H1 (cell line): Measurements from ENCODE around the gene TMIGD1.

Source experiments
- CEBPB ChIP-seq: IDR thresholded peaks from 2 replicates; pipeline ENCODE4 v1.6.1; 2012; ENCODE audit warnings: low read depth, low read length
- CHD2 ChIP-seq: IDR thresholded peaks from 2 replicates; pipeline ENCODE4 v1.6.1; 2012; ENCODE audit warnings: low read length, improper control_type of control experiment
- EZH2 ChIP-seq: fragments of 200-600 bp; sonication (generic); IDR thresholded peaks from 2 replicates; pipeline ENCODE4 v1.7.1; 2012; ENCODE audit warnings: low read depth, mild to moderate bottlenecking, moderate library complexity, low read length, inconsistent platforms; ENCODE audit not compliant: severe bottlenecking
- GABPA ChIP-seq: IDR thresholded peaks from 2 replicates; pipeline ENCODE4 v1.6.1; 2011; ENCODE audit warnings: mild to moderate bottlenecking, low read length, moderate library complexity, borderline replicate concordance; ENCODE audit not compliant: insufficient read depth
- NRF1 ChIP-seq: IDR thresholded peaks from 2 replicates; pipeline ENCODE4 v1.6.1; 2011; ENCODE audit warnings: mild to moderate bottlenecking, low read depth, low read length, improper control_type of control experiment
- SAP30 ChIP-seq: fragments of 300-600 bp; sonication (generic); IDR thresholded peaks from 2 replicates; pipeline ENCODE4 v1.7.1; 2012; ENCODE audit warnings: low read length, moderate library complexity, mild to moderate bottlenecking, inconsistent platforms; ENCODE audit not compliant: insufficient read depth, insufficient replicate concordance
- TF ChIP-seq, protein P1 (sequence below), 3 experiments: IDR thresholded peaks; 1 replicate in 2 of 3; 2 replicates in 1 of 3; pipeline versions ENCODE4 v1.5.1 to v1.6.1; 2011; ENCODE audit warnings: low read length in 3 of 3, mild to moderate bottlenecking in 3 of 3, inconsistent platforms in 2 of 3, low read depth in 1 of 3, moderate library complexity in 1 of 3; ENCODE audit not compliant: insufficient read depth in 1 of 3; ENCODE audit errors: control extremely low read depth in 1 of 3

GRCh38 chr17:30375661-30376060, 41.8 kb upstream of the TMIGD1 start:
- TF ChIP-seq EZH2, result no peak
- TF ChIP-seq, protein P1, sequence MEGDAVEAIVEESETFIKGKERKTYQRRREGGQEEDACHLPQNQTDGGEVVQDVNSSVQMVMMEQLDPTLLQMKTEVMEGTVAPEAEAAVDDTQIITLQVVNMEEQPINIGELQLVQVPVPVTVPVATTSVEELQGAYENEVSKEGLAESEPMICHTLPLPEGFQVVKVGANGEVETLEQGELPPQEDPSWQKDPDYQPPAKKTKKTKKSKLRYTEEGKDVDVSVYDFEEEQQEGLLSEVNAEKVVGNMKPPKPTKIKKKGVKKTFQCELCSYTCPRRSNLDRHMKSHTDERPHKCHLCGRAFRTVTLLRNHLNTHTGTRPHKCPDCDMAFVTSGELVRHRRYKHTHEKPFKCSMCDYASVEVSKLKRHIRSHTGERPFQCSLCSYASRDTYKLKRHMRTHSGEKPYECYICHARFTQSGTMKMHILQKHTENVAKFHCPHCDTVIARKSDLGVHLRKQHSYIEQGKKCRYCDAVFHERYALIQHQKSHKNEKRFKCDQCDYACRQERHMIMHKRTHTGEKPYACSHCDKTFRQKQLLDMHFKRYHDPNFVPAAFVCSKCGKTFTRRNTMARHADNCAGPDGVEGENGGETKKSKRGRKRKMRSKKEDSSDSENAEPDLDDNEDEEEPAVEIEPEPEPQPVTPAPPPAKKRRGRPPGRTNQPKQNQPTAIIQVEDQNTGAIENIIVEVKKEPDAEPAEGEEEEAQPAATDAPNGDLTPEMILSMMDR (IDR thresholded peaks at IDR 0.05; ENCODE audit: control extremely low read depth in 1 of 3, insufficient read depth in 1 of 3, low read depth in 1 of 3, low read length in 3 of 3), result no peak
- no peak for TF ChIP-seq SAP30
- TF ChIP-seq CHD2, result no peak
- no peak for TF ChIP-seq NRF1
- TF ChIP-seq GABPA, result no peak
- no peak for TF ChIP-seq CEBPB
